ENCODE data around the gene MRPS9.

DNA sequence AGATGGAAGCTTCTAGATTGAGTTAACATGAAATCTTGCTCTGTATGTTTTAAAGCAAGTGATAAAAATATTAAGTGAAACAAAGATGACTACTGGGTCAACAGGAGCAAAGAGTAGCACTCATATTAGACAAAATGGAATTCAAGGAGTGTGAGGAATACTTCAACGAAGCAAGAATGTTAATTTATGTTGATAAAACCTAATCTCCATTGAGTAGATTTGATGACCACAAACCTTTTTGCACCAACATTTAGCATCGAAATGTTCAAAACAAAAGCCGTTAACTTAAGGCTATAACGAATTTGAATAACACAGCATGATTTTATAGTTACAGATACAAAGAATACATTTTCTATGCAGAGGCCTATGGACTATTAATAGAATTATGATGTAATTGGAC lies 35.7 kb downstream of the MRPS9 start:
- TF ChIP-seq, protein P1, sequence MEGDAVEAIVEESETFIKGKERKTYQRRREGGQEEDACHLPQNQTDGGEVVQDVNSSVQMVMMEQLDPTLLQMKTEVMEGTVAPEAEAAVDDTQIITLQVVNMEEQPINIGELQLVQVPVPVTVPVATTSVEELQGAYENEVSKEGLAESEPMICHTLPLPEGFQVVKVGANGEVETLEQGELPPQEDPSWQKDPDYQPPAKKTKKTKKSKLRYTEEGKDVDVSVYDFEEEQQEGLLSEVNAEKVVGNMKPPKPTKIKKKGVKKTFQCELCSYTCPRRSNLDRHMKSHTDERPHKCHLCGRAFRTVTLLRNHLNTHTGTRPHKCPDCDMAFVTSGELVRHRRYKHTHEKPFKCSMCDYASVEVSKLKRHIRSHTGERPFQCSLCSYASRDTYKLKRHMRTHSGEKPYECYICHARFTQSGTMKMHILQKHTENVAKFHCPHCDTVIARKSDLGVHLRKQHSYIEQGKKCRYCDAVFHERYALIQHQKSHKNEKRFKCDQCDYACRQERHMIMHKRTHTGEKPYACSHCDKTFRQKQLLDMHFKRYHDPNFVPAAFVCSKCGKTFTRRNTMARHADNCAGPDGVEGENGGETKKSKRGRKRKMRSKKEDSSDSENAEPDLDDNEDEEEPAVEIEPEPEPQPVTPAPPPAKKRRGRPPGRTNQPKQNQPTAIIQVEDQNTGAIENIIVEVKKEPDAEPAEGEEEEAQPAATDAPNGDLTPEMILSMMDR (IDR thresholded peaks at IDR 0.05; ENCODE audit: borderline replicate concordance, extremely low read depth, low read length, poor library complexity, severe bottlenecking): no peak
- TF ChIP-seq EZH2 (IDR thresholded peaks at IDR 0.05; ENCODE audit: borderline replicate concordance, low read depth, low read length, severe bottlenecking): no peak

Measured in DND-41 (cell line).